Measurements from ENCODE around the gene TMEM108. TPM values are rescaled to one million over a fixed set of nuclear protein-coding genes. Genes with fewer than 3 reads are reported as not detected.
A peak's percentile ranks its signal among the peaks of the same experiment; 100 is the strongest.

TMEM108 gene
- total and polyA plus RNA-seq, 10 of the 15 experiments (the other 5 are each of a cell fraction or from before 2014, with no cell fraction given), result 0.02 to 0.58 (median 0.12) TPM; not detected in 5

DNA sequence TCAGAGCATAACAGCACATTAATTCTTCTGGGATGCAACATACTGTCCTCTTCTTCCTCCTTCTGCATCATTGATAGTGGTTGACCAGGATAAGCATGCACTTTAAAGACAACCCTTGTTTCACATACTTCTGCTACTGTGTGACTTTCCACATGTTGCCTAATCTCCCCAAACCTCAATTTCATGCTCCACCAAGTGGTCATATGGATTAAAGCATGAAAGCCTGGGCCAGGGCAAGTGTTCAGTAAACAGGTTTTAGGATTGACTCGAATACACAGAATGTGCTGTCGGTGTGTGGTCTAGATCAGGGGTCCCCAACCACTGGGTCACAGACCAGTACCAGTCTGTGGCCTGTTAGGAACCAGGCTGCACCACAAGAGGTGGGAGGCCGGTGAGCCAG lies 339.2 kb downstream of the TMEM108 start:
- no peaks in the 10 kb centered on the region for H3K9me3 ChIP-seq (replicated peaks; ENCODE audit: control insufficient read depth, insufficient read depth, low read length)
- POLR2A ChIA-PET, result no interaction called here
- 11% methylated on average over 3 of the region's 3 CpGs for WGBS (ENCODE audit: insufficient coverage, insufficient replicate concordance, low lambda C conversion rate, missing lambda C conversion rate)
- SMC1A ChIA-PET (ENCODE audit: uncharacterized antibody, unreplicated experiment), result interaction anchor here (1.2 to 1.9 kb wide), 2 partner anchors 335 to 645 kb away, joined by 3 to 12 read pairs; no protein-coding TSS in a partner anchor
- no peaks in the 10 kb centered on the region for H3K79me2 ChIP-seq (ENCODE audit: control insufficient read depth, insufficient read depth, low read length)
- in situ Hi-C loops (cut with MboI) (loop anchor here (25.0 kb wide), 1 partner anchor 840 kb away; no protein-coding TSS in a partner anchor), intact Hi-C loops (cut with micrococcal nuclease; ENCODE audit: unreplicated experiment) (loop anchor here (1.0 kb wide), 1 partner anchor 336 kb away; no protein-coding TSS in a partner anchor)
- H3K4me2 ChIP-seq (ENCODE audit: control insufficient read depth, insufficient read depth), result no peak overlapping the region
- RAD21 ChIA-PET (ENCODE audit: unreplicated experiment), result interaction anchor here (1.0 kb wide), 1 partner anchor 9 kb away, joined by 3 read pairs; no protein-coding TSS in a partner anchor
- peak; percentile 70 for TF ChIP-seq RAD21 (IDR thresholded peaks at IDR 0.05; ENCODE audit: insufficient read depth, low read depth, low read length)
- TF ChIP-seq, protein P1, sequence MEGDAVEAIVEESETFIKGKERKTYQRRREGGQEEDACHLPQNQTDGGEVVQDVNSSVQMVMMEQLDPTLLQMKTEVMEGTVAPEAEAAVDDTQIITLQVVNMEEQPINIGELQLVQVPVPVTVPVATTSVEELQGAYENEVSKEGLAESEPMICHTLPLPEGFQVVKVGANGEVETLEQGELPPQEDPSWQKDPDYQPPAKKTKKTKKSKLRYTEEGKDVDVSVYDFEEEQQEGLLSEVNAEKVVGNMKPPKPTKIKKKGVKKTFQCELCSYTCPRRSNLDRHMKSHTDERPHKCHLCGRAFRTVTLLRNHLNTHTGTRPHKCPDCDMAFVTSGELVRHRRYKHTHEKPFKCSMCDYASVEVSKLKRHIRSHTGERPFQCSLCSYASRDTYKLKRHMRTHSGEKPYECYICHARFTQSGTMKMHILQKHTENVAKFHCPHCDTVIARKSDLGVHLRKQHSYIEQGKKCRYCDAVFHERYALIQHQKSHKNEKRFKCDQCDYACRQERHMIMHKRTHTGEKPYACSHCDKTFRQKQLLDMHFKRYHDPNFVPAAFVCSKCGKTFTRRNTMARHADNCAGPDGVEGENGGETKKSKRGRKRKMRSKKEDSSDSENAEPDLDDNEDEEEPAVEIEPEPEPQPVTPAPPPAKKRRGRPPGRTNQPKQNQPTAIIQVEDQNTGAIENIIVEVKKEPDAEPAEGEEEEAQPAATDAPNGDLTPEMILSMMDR (IDR thresholded peaks at IDR 0.05 in 2 of 3, conservative IDR thresholded peaks at IDR 0.05 in 1 of 3; ENCODE audit: control insufficient read depth in 2 of 3, extremely low read depth in 1 of 3, insufficient read depth in 1 of 3, low read depth in 3 of 3, low read length in 3 of 3), result peak; percentile 30 to 49 (median 48); a peak in 5 of 6 replicates
- TF ChIP-seq, protein P2, sequence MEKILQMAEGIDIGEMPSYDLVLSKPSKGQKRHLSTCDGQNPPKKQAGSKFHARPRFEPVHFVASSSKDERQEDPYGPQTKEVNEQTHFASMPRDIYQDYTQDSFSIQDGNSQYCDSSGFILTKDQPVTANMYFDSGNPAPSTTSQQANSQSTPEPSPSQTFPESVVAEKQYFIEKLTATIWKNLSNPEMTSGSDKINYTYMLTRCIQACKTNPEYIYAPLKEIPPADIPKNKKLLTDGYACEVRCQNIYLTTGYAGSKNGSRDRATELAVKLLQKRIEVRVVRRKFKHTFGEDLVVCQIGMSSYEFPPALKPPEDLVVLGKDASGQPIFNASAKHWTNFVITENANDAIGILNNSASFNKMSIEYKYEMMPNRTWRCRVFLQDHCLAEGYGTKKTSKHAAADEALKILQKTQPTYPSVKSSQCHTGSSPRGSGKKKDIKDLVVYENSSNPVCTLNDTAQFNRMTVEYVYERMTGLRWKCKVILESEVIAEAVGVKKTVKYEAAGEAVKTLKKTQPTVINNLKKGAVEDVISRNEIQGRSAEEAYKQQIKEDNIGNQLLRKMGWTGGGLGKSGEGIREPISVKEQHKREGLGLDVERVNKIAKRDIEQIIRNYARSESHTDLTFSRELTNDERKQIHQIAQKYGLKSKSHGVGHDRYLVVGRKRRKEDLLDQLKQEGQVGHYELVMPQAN (conservative IDR thresholded peaks at IDR 0.05), result no peak
- TF ChIP-seq SMC3 (IDR thresholded peaks at IDR 0.05; ENCODE audit: borderline replicate concordance, low read length), result peak; percentile 63
- TF ChIP-seq STAT1 (conservative IDR thresholded peaks at IDR 0.05), result no peak
- H3K27ac ChIP-seq (ENCODE audit: control insufficient read depth, insufficient read depth), result no peak overlapping the region
- FAIRE-seq (peak; percentile 72), DNase-seq (ENCODE audit: low read depth, low spot score) (no peak), ATAC-seq (peak; percentile 75)
- CTCF ChIA-PET, result interaction anchor here (0.7 to 5.3 kb wide), 4 partner anchors 12 to 521 kb away, joined by 3 to 41 read pairs (median 4); no protein-coding TSS in a partner anchor
- H3K36me3 ChIP-seq (ENCODE audit: control insufficient read depth in 2 of 2, insufficient read depth in 2 of 2, low read length in 1 of 2), result no peaks in the 10 kb centered on the region
- H3K4me1 ChIP-seq (ENCODE audit: control insufficient read depth, insufficient read depth, low read length), result no peaks in the 10 kb centered on the region
- no peaks in the 10 kb centered on the region for H4K20me1 ChIP-seq (ENCODE audit: control insufficient read depth, insufficient read depth)
- no peak overlapping the region for H3K9ac ChIP-seq (ENCODE audit: control insufficient read depth, insufficient read depth, low read length)
- H3K4me3 ChIP-seq, result no peak overlapping the region
- BruUV-seq (replicated peaks), result no TSS peak
- no peak overlapping the region for H2AFZ ChIP-seq (ENCODE audit: control insufficient read depth, low read depth, low read length)
- no peaks in the 10 kb centered on the region; a peak in 1 of 4 replicates for H3K27me3 ChIP-seq (replicated peaks in 1 of 2; ENCODE audit: control insufficient read depth in 2 of 2, insufficient read depth in 2 of 2, low read length in 1 of 2)

All from GM12878 (cell line).